ENCODE measurements around the gene HS1BP3. TPM values are rescaled to one million over a fixed set of nuclear protein-coding genes. Genes with fewer than 3 reads are reported as not detected.
A peak's percentile ranks its signal among the peaks of the same experiment; 100 is the strongest.

Gene HS1BP3
- total RNA-seq, 4 donors from 2014 or later: 30.4 to 44.6 (median 36.8) TPM

GRCh38 chr2:20604401-20604911 lies 46.4 kb downstream of the HS1BP3 start:
- H3K4me3 ChIP-seq (ENCODE audit: low read depth, poor library complexity, severe bottlenecking): no peak overlapping the region
- 52 to 59% methylated on average over 7 of the region's 7 CpGs for WGBS, 2 donors
- TF ChIP-seq CTCF (IDR thresholded peaks at IDR 0.05) (no peak), POLR2A (IDR thresholded peaks at IDR 0.05) (no peak)
- DNase-seq (ENCODE audit: low spot score in 2 of 2): peak in 1 of 2 donors; percentile 78
- intact Hi-C loops (cut with DNase I; ENCODE audit: low total_unique reads): no loop called here

- intact Hi-C loops (cut with DNase I; ENCODE audit: low total_unique reads): no loop called here
- no peak overlapping the region for H3K4me3 ChIP-seq (ENCODE audit: low read depth, poor library complexity, severe bottlenecking)
- no peak for TF ChIP-seq POLR2A (IDR thresholded peaks at IDR 0.05)
- no peak for TF ChIP-seq CTCF (IDR thresholded peaks at IDR 0.05)
- peak in 1 of 2 donors; percentile 80 for DNase-seq (ENCODE audit: low spot score in 2 of 2)
- WGBS, 2 donors: 85 to 91% methylated on average over 5 of the region's 5 CpGs
These were observed 47.1 kb downstream of the HS1BP3 start for GRCh38 chr2:20603791-20604190.

- no peak for DNase-seq (ENCODE audit: low spot score in 2 of 2)
- 89 to 96% methylated on average over 2 of the region's 2 CpGs for WGBS, 2 donors
- no peak for TF ChIP-seq CTCF (IDR thresholded peaks at IDR 0.05)
- TF ChIP-seq POLR2A (IDR thresholded peaks at IDR 0.05): no peak
- intact Hi-C loops (cut with DNase I; ENCODE audit: low total_unique reads): no loop called here
- H3K4me3 ChIP-seq (ENCODE audit: low read depth, poor library complexity, severe bottlenecking): no peak overlapping the region
These were observed 48.1 kb downstream of the HS1BP3 start for GRCh38 chr2:20602803-20603202.

GRCh38 chr2:20600756-20601325 lies 50.1 kb downstream of the HS1BP3 start:
- no peak for DNase-seq (ENCODE audit: low spot score in 2 of 2)
- intact Hi-C loops (cut with DNase I; ENCODE audit: low total_unique reads): no loop called here
- H3K4me3 ChIP-seq (ENCODE audit: low read depth, poor library complexity, severe bottlenecking): no peak overlapping the region
- WGBS, 2 donors: 57 to 69% methylated on average over 1 of the region's 1 CpG
- TF ChIP-seq CTCF (IDR thresholded peaks at IDR 0.05): no peak
- TF ChIP-seq POLR2A (IDR thresholded peaks at IDR 0.05): no peak

GRCh38 chr2:20599861-20600461 lies 50.9 kb downstream of the HS1BP3 start:
- 78 to 89% methylated on average over 10 of the region's 10 CpGs for WGBS, 2 donors
- peak in 1 of 2 donors; percentile 67 for DNase-seq (ENCODE audit: low spot score in 2 of 2)
- TF ChIP-seq CTCF (IDR thresholded peaks at IDR 0.05) (no peak), POLR2A (IDR thresholded peaks at IDR 0.05) (no peak)
- no peak overlapping the region for H3K4me3 ChIP-seq (ENCODE audit: low read depth, poor library complexity, severe bottlenecking)
- intact Hi-C loops (cut with DNase I; ENCODE audit: low total_unique reads): no loop called here

Data from lower leg skin (tissue), 4 donors.